Omental fat pad (tissue), 4 donors: ENCODE results near the gene NCAPD2. TPM values are rescaled to one million over a fixed set of nuclear protein-coding genes. Genes with fewer than 3 reads are reported as not detected.
A peak's percentile ranks its signal among the peaks of the same experiment; 100 is the strongest.
"Not testable (repeated sequence)": the region's sequence is repeated elsewhere in the genome, so short reads cannot be mapped to it uniquely, and the experiment has no call there.

Experiments
- ATAC-seq: fragments of 150-250 bp; one replicate; pipeline ENCODE4 v1.9.1; 2016; ENCODE audit warnings: mild to moderate bottlenecking, moderate library complexity; ENCODE audit not compliant: low FRiP score
- DNase-seq: peaks from one replicate; pipeline ENCODE4 v3.0.0-alpha.2; 2019; ENCODE audit warnings: low spot score
- total RNA-seq, 4 donors: library from RNA; depleted of rRNA; stranded (reverse); fragments of >200 nt; gene quantifications; one replicate each; pipeline ENCODE4 v1.1.0, GENCODE V29; 2016
- TF ChIP-seq, protein P1 (sequence below), 3 donors: fragments of 450-650 bp; IDR thresholded peaks; one replicate each; pipeline ENCODE4 v1.5.1; 2016 to 2017; ENCODE audit warnings: antibody characterized with exemption in 3 of 3, mild to moderate bottlenecking in 3 of 3, moderate library complexity in 2 of 3

Gene NCAPD2
- total RNA-seq, 4 donors from 2014 or later: 10.6 to 36.3 (median 20.7) TPM

DNA sequence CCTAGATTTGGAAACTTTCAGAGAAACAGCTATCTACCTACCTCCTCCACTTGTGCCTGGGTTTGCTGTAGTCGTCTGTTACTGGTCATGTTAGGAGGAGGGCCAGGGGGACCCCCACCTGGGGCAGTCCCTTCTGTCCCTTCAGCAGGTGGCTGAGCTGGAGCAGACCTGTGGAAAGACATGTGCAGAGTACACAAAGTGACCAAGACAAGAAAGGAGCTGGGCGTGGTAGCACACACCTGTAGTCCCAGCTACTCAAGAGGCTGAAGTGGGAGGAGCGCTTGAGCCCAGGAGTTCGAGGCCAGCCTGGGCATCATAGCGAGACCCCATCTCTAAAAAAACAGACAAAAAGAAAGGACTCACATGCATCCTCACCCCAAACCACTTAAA is 27.7 kb upstream of the NCAPD2 start:
- TF ChIP-seq, protein P1, sequence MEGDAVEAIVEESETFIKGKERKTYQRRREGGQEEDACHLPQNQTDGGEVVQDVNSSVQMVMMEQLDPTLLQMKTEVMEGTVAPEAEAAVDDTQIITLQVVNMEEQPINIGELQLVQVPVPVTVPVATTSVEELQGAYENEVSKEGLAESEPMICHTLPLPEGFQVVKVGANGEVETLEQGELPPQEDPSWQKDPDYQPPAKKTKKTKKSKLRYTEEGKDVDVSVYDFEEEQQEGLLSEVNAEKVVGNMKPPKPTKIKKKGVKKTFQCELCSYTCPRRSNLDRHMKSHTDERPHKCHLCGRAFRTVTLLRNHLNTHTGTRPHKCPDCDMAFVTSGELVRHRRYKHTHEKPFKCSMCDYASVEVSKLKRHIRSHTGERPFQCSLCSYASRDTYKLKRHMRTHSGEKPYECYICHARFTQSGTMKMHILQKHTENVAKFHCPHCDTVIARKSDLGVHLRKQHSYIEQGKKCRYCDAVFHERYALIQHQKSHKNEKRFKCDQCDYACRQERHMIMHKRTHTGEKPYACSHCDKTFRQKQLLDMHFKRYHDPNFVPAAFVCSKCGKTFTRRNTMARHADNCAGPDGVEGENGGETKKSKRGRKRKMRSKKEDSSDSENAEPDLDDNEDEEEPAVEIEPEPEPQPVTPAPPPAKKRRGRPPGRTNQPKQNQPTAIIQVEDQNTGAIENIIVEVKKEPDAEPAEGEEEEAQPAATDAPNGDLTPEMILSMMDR (IDR thresholded peaks at IDR 0.05): no peak
- ATAC-seq (no peak), DNase-seq (no peak)

DNA sequence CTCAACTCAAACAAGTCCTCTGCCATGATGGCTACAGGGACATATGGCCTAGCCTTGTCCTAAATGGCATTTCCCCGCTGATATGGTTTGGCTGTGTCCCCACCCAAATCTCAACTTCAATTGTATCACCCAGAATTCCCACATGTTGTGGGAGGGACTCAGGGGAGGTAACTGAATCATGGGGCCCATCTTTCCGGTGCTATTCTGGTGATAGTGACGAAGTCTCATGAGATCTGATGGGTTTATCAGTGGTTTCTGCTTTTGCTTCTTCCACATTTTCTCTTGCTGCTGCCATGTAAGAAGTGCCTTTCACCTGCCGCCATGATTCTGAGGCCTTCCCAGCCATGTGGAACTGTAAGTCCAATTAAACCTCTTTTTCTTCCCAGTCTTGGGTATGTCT is 27.2 kb upstream of the NCAPD2 start:
- ATAC-seq, DNase-seq: not testable (repeated sequence)

DNA sequence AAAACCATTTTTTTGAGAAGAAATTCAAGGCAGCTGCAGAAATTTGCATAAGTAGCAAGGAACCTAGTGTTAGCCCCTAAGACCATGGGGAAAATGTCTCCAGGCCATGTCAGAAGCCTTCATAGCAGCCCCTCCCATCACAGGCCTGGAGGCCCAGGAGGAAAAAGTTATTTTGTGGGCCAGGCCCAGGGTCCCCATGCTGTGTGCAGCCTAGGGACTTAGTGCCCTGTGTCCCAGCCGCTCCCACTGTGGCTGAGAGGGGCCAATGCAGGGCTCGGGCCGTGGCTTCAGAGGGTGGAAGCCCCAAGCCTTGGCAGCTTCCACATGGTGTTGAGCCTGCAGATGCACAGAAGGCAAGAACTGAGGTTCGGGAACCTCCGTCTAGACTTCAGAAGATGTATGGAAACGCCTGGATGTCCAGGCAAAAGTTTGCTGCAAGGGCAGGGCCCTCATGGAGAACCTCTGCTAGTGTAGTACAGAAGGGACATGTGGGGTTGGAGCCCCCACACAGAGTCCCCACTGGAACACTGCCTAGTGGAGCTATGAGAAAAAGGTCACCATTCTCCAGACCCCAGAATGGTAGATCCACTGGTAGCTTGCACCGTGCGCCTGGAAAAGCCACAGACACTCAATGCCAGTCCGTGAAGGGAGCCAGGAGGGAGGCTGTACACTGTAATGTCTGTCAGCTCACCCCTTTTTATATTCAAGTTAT is 26.2 kb upstream of the NCAPD2 start:
- not testable (repeated sequence) for ATAC-seq, DNase-seq

DNA sequence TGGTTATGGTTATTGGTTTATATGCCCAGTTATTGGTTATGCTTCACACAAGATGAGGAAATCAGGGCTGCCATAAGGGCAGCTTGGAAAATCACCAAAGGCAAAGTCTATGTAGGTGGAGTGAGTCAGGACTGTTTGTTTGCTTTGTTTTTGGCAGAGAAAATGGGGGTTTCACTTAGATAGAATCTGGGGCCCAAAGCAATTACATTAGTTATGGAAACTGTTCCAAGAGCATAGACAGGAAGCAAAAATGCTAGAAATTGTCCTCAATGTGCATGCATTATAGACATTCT is 25.7 kb upstream of the NCAPD2 start:
- ATAC-seq: no peak
- no peak for DNase-seq
- TF ChIP-seq, protein P1 (IDR thresholded peaks at IDR 0.05): no peak

DNA sequence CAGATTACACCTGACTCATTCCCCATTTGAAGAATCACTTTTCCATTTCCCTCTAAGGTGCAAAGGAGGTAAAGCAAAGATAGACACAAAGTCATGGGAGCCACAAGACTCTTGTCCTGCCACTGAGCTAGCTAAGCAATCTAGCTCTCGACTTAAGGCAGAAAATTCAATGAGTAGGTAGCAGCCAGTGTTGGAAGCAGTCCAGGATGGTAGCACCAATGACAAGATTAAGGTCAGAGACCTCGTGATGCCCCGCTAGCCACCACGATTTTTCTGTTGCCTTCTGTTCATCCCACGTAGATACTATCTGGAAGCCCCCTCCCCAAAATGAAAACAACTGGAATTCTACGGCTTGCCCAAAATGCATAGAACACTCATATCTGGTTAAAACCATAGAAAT is 24.8 kb upstream of the NCAPD2 start:
- DNase-seq (no peak), ATAC-seq (no peak)
- TF ChIP-seq, protein P1 (IDR thresholded peaks at IDR 0.05): no peak

DNA sequence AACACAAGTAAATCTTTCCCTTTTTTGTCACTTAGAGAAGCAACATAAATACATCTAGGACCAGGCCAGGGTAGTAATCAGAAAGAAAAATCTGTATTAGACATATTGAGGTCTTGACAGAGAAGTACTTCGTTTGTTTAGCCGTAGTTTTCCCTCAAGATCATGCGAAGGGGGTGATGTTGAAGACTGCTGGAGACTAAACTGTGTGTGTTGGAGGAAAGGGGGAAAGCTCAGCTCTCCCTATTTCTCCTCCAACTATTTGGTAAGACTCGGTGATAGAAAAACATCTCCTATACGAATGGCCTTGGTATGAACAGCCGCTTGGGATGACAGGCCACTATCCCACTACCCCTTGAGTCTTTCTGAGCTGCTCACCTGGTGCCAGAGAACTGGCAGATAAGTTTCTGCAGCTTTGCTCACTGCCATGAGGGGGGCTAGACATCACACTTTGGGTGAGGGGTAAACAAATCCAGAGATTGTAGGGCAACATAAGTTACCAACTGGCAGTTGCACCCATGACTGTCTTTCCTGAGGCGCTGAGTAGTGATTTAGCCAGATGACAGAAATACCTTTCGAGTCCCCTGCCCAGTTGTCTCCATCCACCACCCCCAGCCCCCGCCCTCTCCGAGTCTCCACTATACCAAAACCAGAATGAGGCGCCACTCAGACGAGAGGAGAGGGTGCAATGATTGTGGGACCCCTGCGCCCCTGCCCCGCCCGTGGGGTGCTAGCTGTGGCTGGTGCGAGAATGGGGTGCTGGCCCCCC is 24.1 kb upstream of the NCAPD2 start:
- TF ChIP-seq, protein P1 (IDR thresholded peaks at IDR 0.05): no peak
- ATAC-seq (no peak), DNase-seq (no peak)

DNA sequence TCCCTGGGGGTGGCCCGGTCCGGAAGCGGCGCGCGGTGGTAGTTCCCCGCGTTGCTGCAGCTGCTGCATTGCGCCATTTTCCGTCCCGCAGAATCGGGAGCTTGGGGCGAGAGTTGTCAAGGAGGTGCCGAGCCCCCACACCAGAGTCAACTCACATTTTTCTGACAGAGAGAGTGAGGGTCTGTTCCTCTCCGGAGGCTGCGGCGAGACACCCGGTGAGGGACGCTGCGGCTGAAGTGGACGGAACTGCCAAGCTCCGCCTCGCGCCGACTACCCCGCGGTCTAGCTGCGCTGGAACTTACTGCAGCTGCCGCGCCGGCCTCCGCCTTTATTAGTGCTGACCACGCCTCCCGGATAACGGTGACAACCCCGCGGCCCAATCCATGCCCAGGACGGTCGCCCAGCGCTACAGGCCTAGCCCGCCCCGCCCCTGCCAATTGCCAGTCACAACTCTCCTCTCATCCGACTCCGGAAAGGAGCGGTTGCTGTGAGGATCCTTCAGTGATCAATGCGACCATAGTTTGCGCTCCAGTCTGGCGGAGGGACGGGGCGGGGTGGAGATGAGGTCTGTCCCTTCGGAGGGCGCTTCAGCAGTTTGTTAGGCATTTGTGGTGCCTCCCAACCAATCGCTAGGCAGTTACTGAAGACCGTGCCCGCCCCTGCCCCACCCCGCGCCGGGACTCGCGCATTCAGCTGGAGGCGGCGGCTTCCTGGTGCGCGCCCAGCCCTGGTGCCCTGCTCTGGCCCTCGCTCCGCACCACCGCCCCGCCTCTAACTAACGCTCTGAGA is 23.3 kb upstream of the NCAPD2 start, which contains the start of gene VAMP1:
Gene VAMP1 (minus strand): TSS at position 303 of the 789 bp plus-strand sequence. CDS start 146 bp downstream, at position 157.
- ATAC-seq (peak; percentile 98), DNase-seq (peak; percentile 95)
- TF ChIP-seq, protein P1 (IDR thresholded peaks at IDR 0.05): no peak
